ENCODE results near the gene SOX8.

Gene SOX8

DNA sequence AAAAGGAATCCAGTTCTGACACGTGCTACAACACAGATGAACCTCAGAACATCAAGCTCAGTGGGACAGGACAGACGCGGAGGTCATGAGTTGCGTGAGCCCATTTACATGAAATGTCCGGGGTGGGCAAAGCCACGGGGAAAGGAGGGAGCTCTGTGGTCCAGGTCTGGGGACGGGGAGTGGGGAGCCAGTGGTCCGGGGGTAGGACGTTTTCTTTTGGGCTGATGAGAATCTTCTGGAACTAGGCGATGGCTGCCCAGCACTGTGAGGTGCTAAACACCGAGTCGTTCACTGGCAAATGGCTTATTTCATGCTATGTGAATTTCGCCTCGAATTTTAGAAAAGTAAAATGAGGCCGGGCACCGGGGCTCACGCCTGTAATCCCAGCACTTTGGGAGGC is 8.2 kb upstream of the SOX8 start:
- H3K36me3 ChIP-seq (ENCODE audit: insufficient read depth, low read length) = no peaks in the 10 kb centered on the region
- H2AFZ ChIP-seq (ENCODE audit: low read length) = no peak overlapping the region
- no peak overlapping the region for H3K9ac ChIP-seq (ENCODE audit: low read length)
- H3F3A ChIP-seq (ENCODE audit: insufficient read depth, low read length) = no peaks in the 10 kb centered on the region
- H3K9me2 ChIP-seq (ENCODE audit: low read depth, low read length) = no peaks in the 10 kb centered on the region
- H3K9me3 ChIP-seq (ENCODE audit: low read length) = no peaks in the 10 kb centered on the region
- no peaks in the 10 kb centered on the region for H3K79me2 ChIP-seq (ENCODE audit: insufficient read depth, low read length)
- TF ChIP-seq CTCF (IDR thresholded peaks at IDR 0.05; ENCODE audit: low read length) (no peak), EZH2 (IDR thresholded peaks at IDR 0.05; ENCODE audit: borderline replicate concordance, low read length) (no peak)
- peaks cover 21% of the 10 kb centered on the region for H3K4me1 ChIP-seq (ENCODE audit: insufficient read depth, low read length, severe bottlenecking)
- peak overlapping the region; percentile 33 for H3K27ac ChIP-seq (ENCODE audit: low read depth, low read length, poor library complexity, severe bottlenecking)
- H4K20me1 ChIP-seq (ENCODE audit: insufficient read depth, low read length) = no peaks in the 10 kb centered on the region
- H3K4me3 ChIP-seq (ENCODE audit: low read depth, low read length, poor library complexity, severe bottlenecking) = no peak overlapping the region
- H3K27me3 ChIP-seq (ENCODE audit: insufficient read depth, low read length) = peaks cover 12% of the 10 kb centered on the region; the same call in 1 of the 2 replicates
- no peak overlapping the region for H3K4me2 ChIP-seq (ENCODE audit: low read length)

DNA sequence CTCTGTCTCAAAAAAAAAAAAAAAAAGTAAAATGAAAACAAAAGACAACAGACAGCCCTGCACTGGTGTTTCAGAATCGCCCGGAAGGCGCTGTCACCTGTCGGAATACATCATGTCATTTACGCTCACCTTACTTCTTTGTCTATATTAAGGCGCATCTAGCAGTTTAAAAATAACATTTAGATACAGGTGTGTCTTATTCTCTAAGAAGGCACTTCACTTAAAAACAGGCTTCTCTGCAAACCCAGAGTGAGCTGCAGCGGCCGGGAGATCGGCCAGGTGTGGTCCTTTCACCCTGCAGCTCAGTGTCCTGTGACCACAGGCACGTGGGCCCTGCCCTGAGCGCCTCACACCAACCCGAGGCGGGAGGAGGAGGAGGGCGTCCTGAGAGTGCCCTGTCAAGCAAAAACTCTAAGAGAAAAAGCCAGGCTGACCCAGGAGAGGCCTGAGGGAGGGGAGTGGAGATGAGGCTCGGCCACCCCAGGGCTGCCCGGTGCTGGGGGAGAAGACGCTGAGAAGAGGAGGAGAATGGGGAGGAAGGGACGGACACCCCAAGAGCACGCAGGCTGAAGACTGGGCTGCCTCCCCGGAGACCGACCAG is 7.5 kb upstream of the SOX8 start:
- Histone ChIP-seq H3K36me3 (ENCODE audit: insufficient read depth, low read length) (no peaks in the 10 kb centered on the region), H3K4me3 (ENCODE audit: low read depth, low read length, poor library complexity, severe bottlenecking) (no peak overlapping the region), H4K20me1 (ENCODE audit: insufficient read depth, low read length) (no peaks in the 10 kb centered on the region), H3K79me2 (ENCODE audit: insufficient read depth, low read length) (no peaks in the 10 kb centered on the region), H3K9me2 (ENCODE audit: low read depth, low read length) (no peaks in the 10 kb centered on the region), H3K9ac (ENCODE audit: low read length) (no peak overlapping the region), H3K4me2 (ENCODE audit: low read length) (no peak overlapping the region), H3F3A (ENCODE audit: insufficient read depth, low read length) (no peaks in the 10 kb centered on the region), H3K9me3 (ENCODE audit: low read length) (no peaks in the 10 kb centered on the region), H3K27me3 (ENCODE audit: insufficient read depth, low read length) (peaks cover 12% of the 10 kb centered on the region; the same call in 1 of the 2 replicates), H3K27ac (ENCODE audit: low read depth, low read length, poor library complexity, severe bottlenecking) (peak overlapping the region; percentile 33), H2AFZ (ENCODE audit: low read length) (no peak overlapping the region), H3K4me1 (ENCODE audit: insufficient read depth, low read length, severe bottlenecking) (peaks cover 21% of the 10 kb centered on the region)
- TF ChIP-seq EZH2 (IDR thresholded peaks at IDR 0.05; ENCODE audit: borderline replicate concordance, low read length) = no peak

DNA sequence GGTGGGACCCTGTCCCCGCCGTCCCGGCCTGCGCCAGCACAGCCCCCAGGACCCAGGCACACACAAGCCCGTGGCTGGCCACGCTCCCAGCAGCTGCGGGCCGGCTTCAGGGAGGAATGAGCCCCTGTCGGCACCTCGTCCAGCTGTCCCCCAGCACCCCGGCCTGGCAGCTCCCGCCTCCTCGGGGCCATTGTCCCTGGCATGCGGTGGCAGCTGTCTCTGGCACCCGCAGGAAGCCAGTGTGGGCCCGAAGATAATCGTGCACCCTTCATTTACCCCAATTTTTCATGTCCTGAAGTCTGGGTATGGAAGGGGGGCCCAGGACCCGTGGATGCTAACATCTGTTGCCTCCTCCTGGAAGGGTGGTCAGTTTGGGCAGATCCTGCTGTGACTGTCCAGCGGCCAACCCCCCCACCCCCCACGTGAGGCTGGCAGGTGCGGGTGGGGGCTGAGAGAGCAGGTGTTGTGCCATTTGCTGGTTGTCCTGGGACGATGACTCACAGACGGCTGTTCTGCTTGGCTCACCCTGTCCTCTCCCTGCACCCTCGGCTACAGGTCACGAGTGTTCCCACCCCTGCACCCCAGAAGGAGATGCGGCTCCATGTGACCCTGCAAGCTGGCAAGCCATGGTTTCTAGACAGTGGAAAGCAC is 6.8 kb upstream of the SOX8 start:
- no peaks in the 10 kb centered on the region for H3F3A ChIP-seq (ENCODE audit: insufficient read depth, low read length)
- H3K27ac ChIP-seq (ENCODE audit: low read depth, low read length, poor library complexity, severe bottlenecking) = no peak overlapping the region
- H2AFZ ChIP-seq (ENCODE audit: low read length) = no peak overlapping the region
- H3K36me3 ChIP-seq (ENCODE audit: insufficient read depth, low read length) = no peaks in the 10 kb centered on the region
- TF ChIP-seq EZH2 (IDR thresholded peaks at IDR 0.05; ENCODE audit: borderline replicate concordance, low read length) (no peak), CTCF (IDR thresholded peaks at IDR 0.05; ENCODE audit: low read length) (no peak)
- H3K4me3 ChIP-seq (ENCODE audit: low read depth, low read length, poor library complexity, severe bottlenecking) = no peak overlapping the region
- H3K4me1 ChIP-seq (ENCODE audit: insufficient read depth, low read length, severe bottlenecking) = peaks cover 18% of the 10 kb centered on the region
- no peaks in the 10 kb centered on the region for H3K9me3 ChIP-seq (ENCODE audit: low read length)
- no peaks in the 10 kb centered on the region for H3K9me2 ChIP-seq (ENCODE audit: low read depth, low read length)
- no peaks in the 10 kb centered on the region for H4K20me1 ChIP-seq (ENCODE audit: insufficient read depth, low read length)
- no peak overlapping the region for H3K9ac ChIP-seq (ENCODE audit: low read length)
- peaks cover 12% of the 10 kb centered on the region; the same call in 1 of the 2 replicates for H3K27me3 ChIP-seq (ENCODE audit: insufficient read depth, low read length)
- no peaks in the 10 kb centered on the region for H3K79me2 ChIP-seq (ENCODE audit: insufficient read depth, low read length)
- H3K4me2 ChIP-seq (ENCODE audit: low read length) = no peak overlapping the region
